ENCODE results near the gene C1orf56.

C1orf56 gene

GRCh38 chr1:151043163-151043562 is 4.4 kb upstream of the C1orf56 start:
- H3K4me3 ChIP-seq (ENCODE audit: low read depth, low read length) = no peak overlapping the region
- TF ChIP-seq CTCF (IDR thresholded peaks at IDR 0.05; ENCODE audit: borderline replicate concordance, insufficient read depth, low read depth, low read length) = no peak

- TF ChIP-seq CTCF (IDR thresholded peaks at IDR 0.05; ENCODE audit: borderline replicate concordance, insufficient read depth, low read depth, low read length) = peak; percentile 60
- H3K4me3 ChIP-seq (ENCODE audit: low read depth, low read length) = peak overlapping the region; percentile 67
These were observed 534 bp downstream of the C1orf56 start for GRCh38 chr1:151047925-151048644.

GRCh38 chr1:151048645-151049032 is 1.1 kb downstream of the C1orf56 start:
- peak overlapping the region; percentile 67 for H3K4me3 ChIP-seq (ENCODE audit: low read depth, low read length)
- no peak for TF ChIP-seq CTCF (IDR thresholded peaks at IDR 0.05; ENCODE audit: borderline replicate concordance, insufficient read depth, low read depth, low read length)

- no peak overlapping the region for H3K4me3 ChIP-seq (ENCODE audit: low read depth, low read length)
- TF ChIP-seq CTCF (IDR thresholded peaks at IDR 0.05; ENCODE audit: borderline replicate concordance, insufficient read depth, low read depth, low read length) = no peak
These were observed 1.9 kb downstream of the C1orf56 start for GRCh38 chr1:151049458-151049857.

GRCh38 chr1:151050051-151050688 is 2.6 kb downstream of the C1orf56 start:
- TF ChIP-seq CTCF (IDR thresholded peaks at IDR 0.05; ENCODE audit: borderline replicate concordance, insufficient read depth, low read depth, low read length) = no peak
- H3K4me3 ChIP-seq (ENCODE audit: low read depth, low read length) = no peak overlapping the region

GRCh38 chr1:151051356-151052009 is 3.9 kb downstream of the C1orf56 start:
- no peak overlapping the region for H3K4me3 ChIP-seq (ENCODE audit: low read depth, low read length)
- TF ChIP-seq CTCF (IDR thresholded peaks at IDR 0.05; ENCODE audit: borderline replicate concordance, insufficient read depth, low read depth, low read length) = no peak

Measured in GM12875 (cell line).